MM.1S (cell line): Measurements from ENCODE around the gene MOSPD3.

ENCODE experiments used
- DNase-seq: peaks from one replicate; pipeline ENCODE4 v3.0.0-alpha.2; 2015
- H2AFZ ChIP-seq: fragments of 300-600 bp; sonication (generic); 2 replicates; pipeline ENCODE4 v1.6.0; 2016; ENCODE audit warnings: antibody characterized with exemption, low read length
- H3F3A ChIP-seq: fragments of 300-600 bp; sonication (generic); 2 replicates; pipeline ENCODE4 v1.6.1; 2016; ENCODE audit warnings: mild to moderate bottlenecking, antibody characterized with exemption, low read length, moderate library complexity, mixed read lengths; ENCODE audit not compliant: insufficient read depth
- H3K27ac ChIP-seq: fragments of 300-600 bp; sonication (generic); 2 replicates; pipeline ENCODE4 v1.5.1; 2016; ENCODE audit warnings: mild to moderate bottlenecking, low read length
- H3K27me3 ChIP-seq: fragments of 300-600 bp; sonication (generic); replicated peaks from 2 replicates; pipeline ENCODE4 v1.6.0; 2016; ENCODE audit warnings: low read length; ENCODE audit not compliant: insufficient read depth
- H3K36me3 ChIP-seq: fragments of 300-600 bp; sonication (generic); replicated peaks from 2 replicates; pipeline ENCODE4 v1.6.1; 2016; ENCODE audit warnings: mild to moderate bottlenecking, low read length, mixed read lengths; ENCODE audit not compliant: insufficient read depth
- H3K4me1 ChIP-seq: fragments of 300-600 bp; sonication (generic); 2 replicates; pipeline ENCODE4 v1.6.1; 2016; ENCODE audit warnings: low read length, mixed read lengths
- H3K4me2 ChIP-seq: fragments of 300-600 bp; sonication (generic); 2 replicates; pipeline ENCODE4 v1.6.0; 2016; ENCODE audit warnings: low read depth, low read length
- H3K4me3 ChIP-seq: fragments of 300-600 bp; sonication (generic); 2 replicates; pipeline ENCODE4 v1.5.1; 2016; ENCODE audit warnings: low read length, mixed read lengths
- H3K79me2 ChIP-seq: fragments of 300-600 bp; sonication (generic); 2 replicates; pipeline ENCODE4 v1.6.1; 2016; ENCODE audit warnings: mixed run types, low read length, mixed read lengths
- H3K9ac ChIP-seq: fragments of 300-600 bp; sonication (generic); 2 replicates; pipeline ENCODE4 v1.6.1; 2016; ENCODE audit warnings: low read length, mixed read lengths
- H3K9me2 ChIP-seq: fragments of 300-600 bp; sonication (generic); replicated peaks from 2 replicates; pipeline ENCODE4 v1.6.1; 2016; ENCODE audit warnings: mild to moderate bottlenecking, low read length, mixed read lengths; ENCODE audit not compliant: insufficient read depth
- H3K9me3 ChIP-seq: fragments of 300-600 bp; sonication (generic); replicated peaks from 2 replicates; pipeline ENCODE4 v1.6.1; 2016; ENCODE audit warnings: mild to moderate bottlenecking, low read length, mixed read lengths; ENCODE audit not compliant: insufficient read depth
- H4K20me1 ChIP-seq: fragments of 300-600 bp; sonication (generic); 2 replicates; pipeline ENCODE4 v1.6.1; 2016; ENCODE audit warnings: mild to moderate bottlenecking, low read length, moderate library complexity, mixed read lengths; ENCODE audit not compliant: insufficient read depth
- EZH2 ChIP-seq: fragments of 300-600 bp; sonication (generic); optimal IDR thresholded peaks from 2 replicates; pipeline ENCODE3; 2017; ENCODE audit warnings: low read depth, mild to moderate bottlenecking, antibody characterized with exemption, low read length, mixed read lengths
- EZH2phosphoT487 ChIP-seq: fragments of 300-600 bp; sonication (generic); IDR thresholded peaks from 2 replicates; pipeline ENCODE4 v1.6.1; 2018; ENCODE audit warnings: antibody characterized with exemption, low read length
- TF ChIP-seq, protein P1 (sequence below): fragments of 300-600 bp; sonication (generic); IDR thresholded peaks from 2 replicates; pipeline ENCODE4 v1.5.1; 2016; ENCODE audit warnings: antibody characterized with exemption, low read length, mixed read lengths

The MOSPD3 gene

DNA sequence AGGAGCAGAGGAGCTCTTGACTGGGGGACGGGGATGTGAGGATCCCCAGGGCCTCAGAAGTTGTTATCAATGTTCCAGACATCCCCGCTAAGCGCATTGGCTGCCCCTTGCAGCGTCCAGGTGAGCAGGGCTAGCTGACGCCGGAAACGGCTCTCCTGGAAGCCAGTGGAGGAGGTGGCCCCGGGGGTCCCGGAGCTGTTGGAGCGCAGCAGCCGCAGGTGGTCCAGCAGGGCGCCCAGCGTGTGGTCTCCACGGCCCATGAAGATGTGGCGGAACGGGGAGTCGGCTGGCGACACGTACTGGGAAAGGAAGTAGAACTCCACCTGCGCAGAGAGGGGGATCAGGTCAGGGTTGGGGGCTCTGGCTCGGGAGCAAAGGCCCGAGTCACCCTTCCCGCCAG, 8.5 kb downstream of the MOSPD3 start:
- H3K4me3 ChIP-seq, result no peak overlapping the region
- H3K9me3 ChIP-seq, result no peaks in the 10 kb centered on the region
- no peaks in the 10 kb centered on the region for H3K4me1 ChIP-seq
- peaks cover 92% of the 10 kb centered on the region for H3K27me3 ChIP-seq
- no peaks in the 10 kb centered on the region for H3K79me2 ChIP-seq
- no peak overlapping the region for H3K27ac ChIP-seq
- H3K36me3 ChIP-seq, result no peaks in the 10 kb centered on the region
- DNase-seq, result no peak
- no peaks in the 10 kb centered on the region for H4K20me1 ChIP-seq
- H3K9ac ChIP-seq, result no peak overlapping the region
- H2AFZ ChIP-seq, result no peak overlapping the region
- TF ChIP-seq EZH2phosphoT487, result no peak
- no peak for TF ChIP-seq EZH2
- TF ChIP-seq, protein P1, sequence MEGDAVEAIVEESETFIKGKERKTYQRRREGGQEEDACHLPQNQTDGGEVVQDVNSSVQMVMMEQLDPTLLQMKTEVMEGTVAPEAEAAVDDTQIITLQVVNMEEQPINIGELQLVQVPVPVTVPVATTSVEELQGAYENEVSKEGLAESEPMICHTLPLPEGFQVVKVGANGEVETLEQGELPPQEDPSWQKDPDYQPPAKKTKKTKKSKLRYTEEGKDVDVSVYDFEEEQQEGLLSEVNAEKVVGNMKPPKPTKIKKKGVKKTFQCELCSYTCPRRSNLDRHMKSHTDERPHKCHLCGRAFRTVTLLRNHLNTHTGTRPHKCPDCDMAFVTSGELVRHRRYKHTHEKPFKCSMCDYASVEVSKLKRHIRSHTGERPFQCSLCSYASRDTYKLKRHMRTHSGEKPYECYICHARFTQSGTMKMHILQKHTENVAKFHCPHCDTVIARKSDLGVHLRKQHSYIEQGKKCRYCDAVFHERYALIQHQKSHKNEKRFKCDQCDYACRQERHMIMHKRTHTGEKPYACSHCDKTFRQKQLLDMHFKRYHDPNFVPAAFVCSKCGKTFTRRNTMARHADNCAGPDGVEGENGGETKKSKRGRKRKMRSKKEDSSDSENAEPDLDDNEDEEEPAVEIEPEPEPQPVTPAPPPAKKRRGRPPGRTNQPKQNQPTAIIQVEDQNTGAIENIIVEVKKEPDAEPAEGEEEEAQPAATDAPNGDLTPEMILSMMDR, result no peak
- H3K9me2 ChIP-seq, result no peaks in the 10 kb centered on the region
- H3F3A ChIP-seq, result no peaks in the 10 kb centered on the region
- no peak overlapping the region for H3K4me2 ChIP-seq

DNA sequence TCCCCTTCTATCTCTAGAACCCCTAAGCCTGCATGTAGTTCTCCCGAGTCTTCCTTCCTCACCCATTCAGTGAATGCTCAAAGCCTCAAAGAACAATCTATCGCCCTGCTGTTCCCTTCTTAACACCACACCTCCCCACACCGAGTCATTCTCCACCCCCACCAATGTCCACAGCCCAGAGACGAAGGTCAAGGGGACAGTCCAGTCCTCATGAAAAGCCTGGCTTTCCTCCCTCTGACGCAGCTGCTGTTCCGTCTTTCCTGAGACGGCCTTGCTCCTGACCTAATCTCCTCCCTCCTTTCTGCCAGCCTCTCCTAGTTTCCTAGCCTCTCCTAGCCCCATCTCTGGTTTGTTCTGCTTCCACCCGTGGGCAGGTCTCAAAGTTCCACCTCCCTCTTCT, 9.2 kb downstream of the MOSPD3 start:
- TF ChIP-seq, protein P1, result no peak
- TF ChIP-seq EZH2phosphoT487, result no peak
- no peak for TF ChIP-seq EZH2
- DNase-seq, result no peak
- Histone ChIP-seq H3K4me3 (no peak overlapping the region), H3K27me3 (peaks cover 92% of the 10 kb centered on the region), H3K4me2 (no peak overlapping the region), H3K79me2 (no peaks in the 10 kb centered on the region), H3K27ac (no peak overlapping the region), H3K9me2 (no peaks in the 10 kb centered on the region), H3K4me1 (no peaks in the 10 kb centered on the region), H3K9me3 (no peaks in the 10 kb centered on the region), H3K9ac (no peak overlapping the region), H3F3A (no peaks in the 10 kb centered on the region), H2AFZ (no peak overlapping the region), H3K36me3 (no peaks in the 10 kb centered on the region), H4K20me1 (no peaks in the 10 kb centered on the region)

DNA sequence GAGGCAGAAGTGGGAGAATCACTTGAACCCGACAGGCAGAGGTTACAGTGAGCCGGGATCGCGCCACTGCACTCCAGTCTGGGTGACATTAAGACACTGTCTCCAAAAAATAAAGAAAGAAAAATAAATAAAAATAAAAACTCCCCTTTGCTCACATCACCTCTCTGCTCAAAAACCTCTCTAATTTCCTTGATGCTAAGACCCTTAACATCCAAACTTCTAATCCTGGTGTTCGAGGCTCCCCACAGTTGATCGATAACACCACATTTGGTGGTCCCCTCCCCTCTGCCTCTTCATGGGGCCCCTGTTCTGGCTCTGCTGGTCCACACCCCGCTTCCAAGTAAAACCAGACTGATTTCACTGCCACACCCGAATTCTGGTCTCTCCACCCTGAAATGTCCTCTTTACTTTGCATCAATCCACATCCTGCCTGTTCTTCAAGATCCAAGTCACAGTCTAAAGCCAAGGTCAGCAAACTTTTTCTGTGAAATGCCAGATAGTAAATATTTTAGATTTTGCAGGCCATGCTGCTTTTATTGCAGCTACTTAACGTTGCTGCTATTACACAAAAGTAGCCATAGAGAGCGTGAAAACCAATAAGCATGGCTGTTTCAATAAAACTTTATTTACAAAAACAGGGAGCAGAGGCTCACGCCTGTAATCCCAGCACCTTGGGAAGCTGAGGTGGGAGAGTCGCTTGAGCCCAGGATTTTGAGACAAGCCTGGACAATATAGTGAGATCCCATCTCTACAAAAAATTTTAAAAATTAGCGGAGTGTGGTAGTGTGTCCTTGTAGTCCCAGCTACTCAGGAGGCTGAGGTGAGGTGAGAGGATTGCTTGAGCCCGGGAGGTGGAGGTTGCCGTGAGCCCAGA, 11.8 kb downstream of the MOSPD3 start:
- H3K27ac ChIP-seq, result no peak overlapping the region
- TF ChIP-seq, protein P1, result no peak
- no peak for TF ChIP-seq EZH2
- TF ChIP-seq EZH2phosphoT487, result no peak
- H3K4me1 ChIP-seq, result no peaks in the 10 kb centered on the region
- peaks cover 83% of the 10 kb centered on the region for H3K27me3 ChIP-seq
- DNase-seq, result no peak
- H3K36me3 ChIP-seq, result no peaks in the 10 kb centered on the region
- H3K4me3 ChIP-seq, result no peak overlapping the region
- no peaks in the 10 kb centered on the region for H3K9me2 ChIP-seq
- no peak overlapping the region for H2AFZ ChIP-seq
- H3K79me2 ChIP-seq, result no peaks in the 10 kb centered on the region
- no peaks in the 10 kb centered on the region for H3K9me3 ChIP-seq
- H3K9ac ChIP-seq, result no peak overlapping the region
- H3F3A ChIP-seq, result no peaks in the 10 kb centered on the region
- H3K4me2 ChIP-seq, result no peak overlapping the region
- H4K20me1 ChIP-seq, result no peaks in the 10 kb centered on the region
